ENCODE measurements around the gene CDH16. TPM values are rescaled to one million over a fixed set of nuclear protein-coding genes. Genes with fewer than 3 reads are reported as not detected.
A peak's percentile ranks its signal among the peaks of the same experiment; 100 is the strongest.
"Not testable (repeated sequence)": the region's sequence is repeated elsewhere in the genome, so short reads cannot be mapped to it uniquely, and the experiment has no call there.

CDH16 gene
- total RNA-seq, 2 experiments from 2014 or later = not detected

DNA sequence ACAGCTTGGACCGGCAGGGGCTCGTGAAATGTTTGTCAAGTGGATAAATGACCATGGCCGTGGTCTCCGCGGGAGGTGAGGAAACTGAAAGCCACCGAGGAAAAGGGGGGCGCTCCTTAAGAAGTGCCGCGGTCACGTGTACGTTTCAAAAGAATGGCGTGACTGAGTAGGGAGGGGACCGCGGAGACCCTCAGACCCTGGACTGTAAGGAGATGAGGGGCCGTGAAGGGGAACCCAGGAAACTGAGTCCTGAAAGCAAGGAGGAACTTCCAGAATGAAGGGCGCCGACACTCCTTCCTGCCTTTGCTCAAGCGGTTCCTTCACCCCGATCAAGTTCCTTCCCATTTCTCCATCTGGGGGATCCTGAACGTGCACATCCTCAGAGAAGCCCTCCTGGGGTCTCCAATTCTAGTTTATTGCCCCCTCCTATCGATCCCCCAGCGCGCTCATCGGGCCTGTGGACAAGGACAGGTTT lies 16.2 kb upstream of the CDH16 start:
- H3K9me3 Mint-ChIP-seq; CTCF ChIA-PET; H3K27me3 Mint-ChIP-seq (ENCODE audit: low read depth); DNase-seq: not testable (repeated sequence)
- peak overlapping the region; percentile 99 for H3K4me3 Mint-ChIP-seq
- peaks cover 15% of the 10 kb centered on the region for H3K36me3 Mint-ChIP-seq (ENCODE audit: low read depth)
- H3K4me1 Mint-ChIP-seq (ENCODE audit: low read depth) = peaks cover 53% of the 10 kb centered on the region
- intact Hi-C loops (cut with micrococcal nuclease) = loop anchor here (1.0 to 2.0 kb wide), 2 partner anchors 12 to 62 kb away; no protein-coding TSS in a partner anchor
- peak overlapping the region; percentile 96 for H3K27ac Mint-ChIP-seq

DNA sequence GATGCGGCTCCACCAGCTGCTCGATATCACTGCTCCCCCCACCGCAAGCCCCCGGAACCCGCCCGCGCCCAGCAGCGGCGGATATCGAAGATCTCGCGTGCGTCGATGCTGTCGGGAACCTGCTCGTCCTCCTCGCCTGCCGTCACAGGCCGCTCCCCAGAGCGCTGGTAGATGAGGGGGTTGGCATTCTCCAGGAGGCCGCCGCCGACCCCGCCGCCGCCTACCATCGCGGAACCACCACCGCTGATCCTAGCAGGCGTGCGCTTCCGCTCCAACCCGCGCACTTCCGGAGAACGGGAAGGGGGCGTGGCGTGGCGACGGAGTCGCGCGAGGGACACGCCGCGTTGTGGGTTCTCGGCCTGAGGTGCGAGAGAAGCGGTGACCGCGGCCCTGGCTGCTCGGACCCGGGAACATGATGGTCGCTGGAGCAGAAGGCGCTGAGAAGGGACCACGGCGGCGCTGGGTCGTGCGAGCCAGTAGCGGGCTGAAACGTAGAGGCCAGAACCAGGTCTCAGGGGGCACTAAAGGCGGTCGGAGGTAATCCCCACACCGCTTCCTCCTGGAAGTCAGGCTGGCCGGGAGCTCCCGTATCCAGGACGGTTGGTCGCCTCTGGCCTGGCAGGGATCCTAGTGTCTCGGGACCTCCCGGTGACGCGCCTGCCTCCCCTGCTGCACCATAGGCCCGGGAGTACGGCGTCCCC lies 15.6 kb upstream of the CDH16 start, which contains the start of gene CIAO2B:
TSS of gene CIAO2B (minus strand) at position 265 of the 701 bp plus-strand sequence. CDS start at position 227, 38 bp downstream.
- intact Hi-C loops (cut with micrococcal nuclease) = loop anchor here (1.0 to 2.0 kb wide), 2 partner anchors 13 to 61 kb away; no protein-coding TSS in a partner anchor
- Mint-ChIP-seq H3K4me3 (peak within 1 kb of the TSS; percentile 99), H3K9me3 (no peaks in the 10 kb centered on the region), H3K36me3 (ENCODE audit: low read depth) (peaks cover 14% of the 10 kb centered on the region), H3K4me1 (ENCODE audit: low read depth) (peaks cover 53% of the 10 kb centered on the region), H3K27me3 (ENCODE audit: low read depth) (no peaks in the 10 kb centered on the region), H3K27ac (peak within 1 kb of the TSS; percentile 96)
- CTCF ChIA-PET = interaction anchor here (0.6 kb wide), 1 partner anchor 20 kb away, joined by 3 read pairs; no protein-coding TSS in a partner anchor
- DNase-seq = peak; percentile 90

DNA sequence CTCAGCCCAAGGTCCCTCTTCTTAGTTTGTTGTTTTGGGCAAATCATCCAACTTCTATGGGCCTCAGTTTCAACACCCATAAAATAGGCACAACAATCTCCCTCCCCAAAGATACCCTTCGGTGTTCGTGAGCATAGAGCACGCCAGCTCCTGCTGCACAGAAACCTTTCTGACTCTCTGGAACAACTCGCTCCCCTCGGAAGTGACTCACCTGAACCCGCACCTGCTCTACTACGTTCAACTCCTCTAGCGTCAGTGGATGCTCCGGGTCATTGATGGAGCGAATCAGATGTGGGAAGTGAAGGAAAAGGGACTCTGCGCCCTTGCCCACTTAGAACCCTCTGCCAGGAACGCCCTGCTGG lies 15.1 kb upstream of the CDH16 start:
- H3K4me1 Mint-ChIP-seq (ENCODE audit: low read depth) = peaks cover 53% of the 10 kb centered on the region
- intact Hi-C loops (cut with micrococcal nuclease) = loop anchor here (1.0 to 2.0 kb wide), 2 partner anchors 14 to 61 kb away; no protein-coding TSS in a partner anchor
- peaks cover 14% of the 10 kb centered on the region for H3K36me3 Mint-ChIP-seq (ENCODE audit: low read depth)
- peak overlapping the region; percentile 96 for H3K27ac Mint-ChIP-seq
- no peaks in the 10 kb centered on the region for H3K9me3 Mint-ChIP-seq
- CTCF ChIA-PET = interaction anchor here (0.6 to 2.0 kb wide), 2 partner anchors 10 to 20 kb away, joined by 3 to 7 read pairs; no protein-coding TSS in a partner anchor
- peak; percentile 73 for DNase-seq
- H3K4me3 Mint-ChIP-seq = peak overlapping the region; percentile 99
- no peaks in the 10 kb centered on the region for H3K27me3 Mint-ChIP-seq (ENCODE audit: low read depth)

- no peak overlapping the region for H3K27ac Mint-ChIP-seq
- H3K4me1 Mint-ChIP-seq (ENCODE audit: low read depth) = peaks cover 47% of the 10 kb centered on the region
- intact Hi-C loops (cut with micrococcal nuclease) = no loop called here
Measured at GRCh38 chr16:66932076-66932475, 13.4 kb upstream of the CDH16 start.

DNA sequence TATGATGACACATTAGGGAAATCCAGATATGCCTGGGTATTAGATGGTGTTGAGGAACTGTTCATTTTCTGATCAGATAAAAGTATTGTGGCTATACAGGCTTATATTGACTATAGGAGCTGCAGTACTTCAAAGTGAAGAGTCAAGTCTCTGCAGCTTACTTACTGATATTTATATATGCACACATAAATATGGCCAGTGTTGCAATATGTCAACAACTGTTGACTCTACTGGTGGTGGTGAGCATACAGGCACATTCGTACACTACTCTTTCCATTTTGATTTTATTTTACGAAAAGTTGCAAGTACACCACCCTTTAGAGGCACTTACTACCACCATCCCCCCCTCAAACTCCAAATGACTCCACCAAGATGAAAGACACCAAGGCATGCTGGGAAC lies 13.0 kb upstream of the CDH16 start:
- CTCF ChIA-PET = interaction anchor here (1.0 to 1.6 kb wide), 4 partner anchors 14 to 191 kb away, joined by 3 to 4 read pairs (median 4); no protein-coding TSS in a partner anchor
- H3K4me1 Mint-ChIP-seq (ENCODE audit: low read depth) = peaks cover 44% of the 10 kb centered on the region
- DNase-seq = no peak
- peaks cover 14% of the 10 kb centered on the region for H3K36me3 Mint-ChIP-seq (ENCODE audit: low read depth)
- H3K27me3 Mint-ChIP-seq (ENCODE audit: low read depth) = no peaks in the 10 kb centered on the region
- no peaks in the 10 kb centered on the region for H3K9me3 Mint-ChIP-seq
- no peak overlapping the region for H3K27ac Mint-ChIP-seq
- no peak overlapping the region for H3K4me3 Mint-ChIP-seq
- intact Hi-C loops (cut with micrococcal nuclease) = no loop called here

More at GRCh38 chr16:66932076-66932475, 13.4 kb upstream of the CDH16 start:
- H3K27me3 Mint-ChIP-seq (ENCODE audit: low read depth) = no peaks in the 10 kb centered on the region
- peaks cover 14% of the 10 kb centered on the region for H3K36me3 Mint-ChIP-seq (ENCODE audit: low read depth)
- DNase-seq = no peak
- H3K4me3 Mint-ChIP-seq = no peak overlapping the region
- H3K9me3 Mint-ChIP-seq = no peaks in the 10 kb centered on the region
- CTCF ChIA-PET = interaction anchor here (0.9 to 2.0 kb wide), 7 partner anchors 8 to 534 kb away, joined by 3 to 7 read pairs (median 4); partner anchors contain the start of gene NAE1

DNA sequence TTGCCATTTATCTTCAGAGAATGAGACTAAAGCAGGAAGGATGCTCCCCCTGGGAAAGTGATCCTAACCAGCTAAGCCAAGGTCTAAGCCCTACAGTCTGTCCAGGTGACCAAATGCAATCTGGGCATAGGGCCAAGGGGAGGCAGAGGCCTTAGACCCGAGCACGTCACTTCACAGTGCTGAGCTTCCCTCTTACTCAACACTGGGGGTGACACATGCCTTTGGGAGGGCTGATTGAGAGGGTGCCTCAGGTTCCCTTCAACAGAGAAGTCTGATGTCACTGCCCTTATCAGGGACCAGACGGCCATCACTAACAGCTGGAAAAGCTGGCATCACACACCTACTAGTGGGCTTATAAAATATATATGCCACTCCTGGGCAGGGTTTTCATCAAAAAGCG lies 11.5 kb upstream of the CDH16 start:
- peaks cover 11% of the 10 kb centered on the region for H3K36me3 Mint-ChIP-seq (ENCODE audit: low read depth)
- peaks cover 8% of the 10 kb centered on the region for H3K27me3 Mint-ChIP-seq (ENCODE audit: low read depth)
- intact Hi-C loops (cut with micrococcal nuclease) = no loop called here
- CTCF ChIA-PET = no interaction called here
- no peak overlapping the region for H3K4me3 Mint-ChIP-seq
- no peak overlapping the region for H3K27ac Mint-ChIP-seq
- H3K9me3 Mint-ChIP-seq = no peaks in the 10 kb centered on the region
- DNase-seq = no peak
- H3K4me1 Mint-ChIP-seq (ENCODE audit: low read depth) = peaks cover 36% of the 10 kb centered on the region

GRCh38 chr16:66928702-66929388 lies 10.2 kb upstream of the CDH16 start:
- H3K9me3 Mint-ChIP-seq = no peaks in the 10 kb centered on the region
- H3K27ac Mint-ChIP-seq = no peak overlapping the region
- H3K4me1 Mint-ChIP-seq (ENCODE audit: low read depth) = peaks cover 30% of the 10 kb centered on the region
- peaks cover 6% of the 10 kb centered on the region for H3K36me3 Mint-ChIP-seq (ENCODE audit: low read depth)
- peaks cover 15% of the 10 kb centered on the region for H3K27me3 Mint-ChIP-seq (ENCODE audit: low read depth)
- intact Hi-C loops (cut with micrococcal nuclease) = loop anchor here (1.0 to 5.0 kb wide), 2 partner anchors 34 to 522 kb away; no protein-coding TSS in a partner anchor
- no peak overlapping the region for H3K4me3 Mint-ChIP-seq
- CTCF ChIA-PET = interaction anchor here (0.6 to 4.0 kb wide), 10 partner anchors 16 to 212 kb away, joined by 3 to 44 read pairs (median 4); no protein-coding TSS in a partner anchor
- DNase-seq = peak; percentile 62

GRCh38 chr16:66927918-66928649 lies 9.4 kb upstream of the CDH16 start:
- intact Hi-C loops (cut with micrococcal nuclease) = loop anchor here (1.0 to 5.0 kb wide), 2 partner anchors 33 to 521 kb away; no protein-coding TSS in a partner anchor
- Mint-ChIP-seq H3K9me3 (no peaks in the 10 kb centered on the region), H3K36me3 (ENCODE audit: low read depth) (peaks cover 3% of the 10 kb centered on the region), H3K27ac (peak overlapping the region; percentile 50), H3K4me1 (ENCODE audit: low read depth) (peaks cover 22% of the 10 kb centered on the region), H3K27me3 (ENCODE audit: low read depth) (peaks cover 23% of the 10 kb centered on the region), H3K4me3 (no peak overlapping the region)
- no peak for DNase-seq
- CTCF ChIA-PET = interaction anchor here (0.6 to 4.0 kb wide), 10 partner anchors 15 to 213 kb away, joined by 3 to 44 read pairs (median 4); partner anchors contain the start of gene NAE1

GRCh38 chr16:66926961-66927436 lies 8.3 kb upstream of the CDH16 start:
- CTCF ChIA-PET = interaction anchor here (0.6 to 4.0 kb wide), 2 partner anchors 33 to 59 kb away, joined by 3 to 44 read pairs; no protein-coding TSS in a partner anchor
- H3K4me1 Mint-ChIP-seq (ENCODE audit: low read depth) = peaks cover 13% of the 10 kb centered on the region
- H3K9me3 Mint-ChIP-seq = no peaks in the 10 kb centered on the region
- intact Hi-C loops (cut with micrococcal nuclease) = loop anchor here (5.0 kb wide), 1 partner anchor 520 kb away; no protein-coding TSS in a partner anchor
- DNase-seq = no peak
- H3K36me3 Mint-ChIP-seq (ENCODE audit: low read depth) = peaks cover 3% of the 10 kb centered on the region
- no peak overlapping the region for H3K27ac Mint-ChIP-seq
- H3K4me3 Mint-ChIP-seq = no peak overlapping the region
- H3K27me3 Mint-ChIP-seq (ENCODE audit: low read depth) = peaks cover 24% of the 10 kb centered on the region

DNA sequence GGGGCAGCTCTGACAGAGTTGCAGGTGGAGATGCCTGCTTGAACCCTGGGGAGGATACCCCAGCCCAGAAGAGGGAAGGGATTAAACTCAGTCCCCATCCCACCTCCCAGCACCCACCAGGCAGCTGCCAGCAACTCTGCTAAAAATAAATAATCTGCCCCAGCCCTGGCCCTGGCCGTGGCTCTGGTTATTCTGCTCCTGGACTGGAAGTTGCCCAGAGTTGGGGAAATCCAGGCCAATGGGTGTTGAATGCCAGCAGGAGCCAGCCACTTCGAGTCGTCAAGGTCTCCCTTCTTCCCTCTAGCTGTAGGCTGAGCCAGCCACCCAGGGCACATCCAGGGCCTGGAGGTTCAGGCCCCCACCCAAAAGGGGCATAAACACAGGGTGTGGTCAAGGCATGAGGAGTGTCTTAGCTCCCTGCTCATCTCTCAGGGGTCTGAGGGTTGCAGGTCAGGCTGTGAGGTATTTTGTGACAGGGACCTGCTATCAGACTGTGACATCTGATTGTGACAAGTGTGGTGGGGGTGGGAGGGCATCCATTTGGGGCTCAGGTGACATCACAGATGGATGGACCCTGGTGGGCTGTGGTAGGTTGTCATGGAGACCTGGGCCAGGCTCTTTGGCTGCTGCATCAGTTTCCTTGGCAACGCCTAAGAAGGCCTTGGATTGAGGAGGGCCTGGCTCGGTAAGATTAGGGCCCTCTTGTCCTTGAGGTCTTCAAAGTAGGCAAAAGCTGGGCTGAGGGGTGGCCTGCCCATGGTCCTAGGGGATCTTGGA lies 7.7 kb upstream of the CDH16 start:
- no peak overlapping the region for H3K27ac Mint-ChIP-seq
- intact Hi-C loops (cut with micrococcal nuclease) = loop anchor here (5.0 kb wide), 1 partner anchor 519 kb away; no protein-coding TSS in a partner anchor
- H3K9me3 Mint-ChIP-seq = no peaks in the 10 kb centered on the region
- H3K36me3 Mint-ChIP-seq (ENCODE audit: low read depth) = no peaks in the 10 kb centered on the region
- DNase-seq = no peak
- peaks cover 10% of the 10 kb centered on the region for H3K4me1 Mint-ChIP-seq (ENCODE audit: low read depth)
- H3K4me3 Mint-ChIP-seq = no peak overlapping the region
- CTCF ChIA-PET = interaction anchor here (0.6 to 4.0 kb wide), 5 partner anchors 15 to 58 kb away, joined by 3 to 44 read pairs (median 3); no protein-coding TSS in a partner anchor
- peaks cover 24% of the 10 kb centered on the region for H3K27me3 Mint-ChIP-seq (ENCODE audit: low read depth)

Measured in activated naive CD4-positive, alpha-beta T cell treated with anti-CD3 and anti-CD28 coated beads for 36 hours (primary cell).